ENCODE data around the gene URI1.

DNA sequence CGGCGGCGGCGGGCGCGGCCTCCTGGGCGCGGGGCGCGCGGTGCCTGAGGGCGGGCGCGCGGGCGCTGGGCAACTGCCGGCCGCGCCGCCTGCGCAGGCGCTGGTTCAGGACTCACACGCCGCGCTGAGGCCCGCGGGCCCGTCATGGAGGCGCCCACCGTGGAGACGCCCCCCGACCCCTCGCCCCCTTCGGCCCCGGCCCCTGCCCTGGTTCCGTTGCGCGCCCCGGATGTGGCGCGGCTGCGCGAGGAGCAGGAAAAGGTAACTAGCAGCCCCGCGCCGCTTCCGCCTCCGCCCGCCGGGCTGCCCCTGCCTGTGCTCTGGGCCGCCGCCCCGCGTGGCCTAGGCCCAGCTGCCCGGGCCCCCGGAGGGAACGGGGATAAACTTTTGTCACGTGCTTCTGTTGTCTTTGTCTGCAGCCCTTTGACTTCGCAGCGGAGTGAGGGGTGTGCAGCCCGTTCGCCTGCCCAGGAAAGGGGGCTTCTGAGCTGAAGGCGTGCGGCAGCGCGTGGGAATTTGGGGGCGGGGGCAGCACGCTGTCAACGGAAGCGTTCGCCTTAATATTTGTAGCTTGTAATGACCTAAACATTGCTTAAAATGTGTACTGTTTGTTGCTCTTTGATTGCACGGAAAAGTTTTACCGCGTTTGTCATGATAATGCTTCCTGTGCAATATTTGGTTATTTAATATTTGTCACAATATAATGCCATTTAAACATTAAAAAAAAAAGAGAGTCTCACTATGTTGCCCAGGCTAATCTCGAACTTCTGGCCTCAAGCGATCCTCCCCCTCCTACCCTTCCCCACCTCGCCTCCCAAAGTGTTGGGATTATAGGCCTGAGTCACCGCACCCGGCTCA lies 594 bp downstream of the URI1 start:
- TF ChIP-seq JUN (IDR thresholded peaks at IDR 0.05; ENCODE audit: low read depth, low read length) (no peak), POLR2AphosphoS5 (IDR thresholded peaks at IDR 0.05; ENCODE audit: low read depth, low read length) (no peak), CTCF (IDR thresholded peaks at IDR 0.05; ENCODE audit: control extremely low read depth in 1 of 3, insufficient read depth in 1 of 3, low read depth in 1 of 3, low read length in 3 of 3) (no peak), HDAC2 (IDR thresholded peaks at IDR 0.05; ENCODE audit: borderline replicate concordance in 1 of 2, low read depth in 2 of 2, low read length in 2 of 2) (peak; percentile 28 to 46; a peak in 2 of 4 replicates), TBP (IDR thresholded peaks at IDR 0.05; ENCODE audit: low read depth, low read length) (no peak)

Data from H1 (cell line).